ENCODE results near the gene CNTNAP5.

CNTNAP5 gene

DNA sequence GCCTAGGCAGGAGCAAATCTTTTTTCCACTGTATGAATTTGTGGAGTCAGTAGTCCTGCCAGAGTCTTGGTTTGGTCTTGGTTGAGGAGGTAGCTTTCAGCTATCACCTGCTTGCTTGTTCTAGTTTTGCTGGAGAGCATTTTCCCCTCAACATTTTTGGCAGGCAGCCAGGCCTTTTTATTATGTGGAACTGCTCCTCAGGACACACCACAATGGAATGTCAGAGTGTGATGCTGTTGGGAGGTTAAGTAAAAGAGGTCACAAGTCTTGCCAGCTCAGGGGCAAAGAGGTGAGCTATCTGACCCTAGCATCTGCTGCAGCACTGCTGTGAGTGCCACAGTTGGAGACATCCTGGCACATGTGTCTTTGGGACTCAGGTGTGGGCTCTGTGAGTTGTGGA lies 258.0 kb downstream of the CNTNAP5 start:
- TF ChIP-seq, protein P1, sequence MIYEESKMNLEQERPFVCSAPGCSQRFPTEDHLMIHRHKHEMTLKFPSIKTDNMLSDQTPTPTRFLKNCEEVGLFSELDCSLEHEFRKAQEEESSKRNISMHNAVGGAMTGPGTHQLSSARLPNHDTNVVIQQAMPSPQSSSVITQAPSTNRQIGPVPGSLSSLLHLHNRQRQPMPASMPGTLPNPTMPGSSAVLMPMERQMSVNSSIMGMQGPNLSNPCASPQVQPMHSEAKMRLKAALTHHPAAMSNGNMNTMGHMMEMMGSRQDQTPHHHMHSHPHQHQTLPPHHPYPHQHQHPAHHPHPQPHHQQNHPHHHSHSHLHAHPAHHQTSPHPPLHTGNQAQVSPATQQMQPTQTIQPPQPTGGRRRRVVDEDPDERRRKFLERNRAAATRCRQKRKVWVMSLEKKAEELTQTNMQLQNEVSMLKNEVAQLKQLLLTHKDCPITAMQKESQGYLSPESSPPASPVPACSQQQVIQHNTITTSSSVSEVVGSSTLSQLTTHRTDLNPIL (CRISPR knock-in tag; IDR thresholded peaks at IDR 0.05; ENCODE audit: low read depth) = no peak
- no peak for TF ChIP-seq ZC3H10 (CRISPR knock-in tag; IDR thresholded peaks at IDR 0.05)
- TF ChIP-seq, protein P2, sequence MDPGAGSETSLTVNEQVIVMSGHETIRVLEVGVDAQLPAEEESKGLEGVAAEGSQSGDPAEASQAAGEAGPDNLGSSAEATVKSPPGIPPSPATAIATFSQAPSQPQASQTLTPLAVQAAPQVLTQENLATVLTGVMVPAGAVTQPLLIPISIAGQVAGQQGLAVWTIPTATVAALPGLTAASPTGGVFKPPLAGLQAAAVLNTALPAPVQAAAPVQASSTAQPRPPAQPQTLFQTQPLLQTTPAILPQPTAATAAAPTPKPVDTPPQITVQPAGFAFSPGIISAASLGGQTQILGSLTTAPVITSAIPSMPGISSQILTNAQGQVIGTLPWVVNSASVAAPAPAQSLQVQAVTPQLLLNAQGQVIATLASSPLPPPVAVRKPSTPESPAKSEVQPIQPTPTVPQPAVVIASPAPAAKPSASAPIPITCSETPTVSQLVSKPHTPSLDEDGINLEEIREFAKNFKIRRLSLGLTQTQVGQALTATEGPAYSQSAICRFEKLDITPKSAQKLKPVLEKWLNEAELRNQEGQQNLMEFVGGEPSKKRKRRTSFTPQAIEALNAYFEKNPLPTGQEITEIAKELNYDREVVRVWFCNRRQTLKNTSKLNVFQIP (CRISPR knock-in tag; IDR thresholded peaks at IDR 0.05; ENCODE audit: borderline replicate concordance, low read depth) = no peak
- TF ChIP-seq RARB (CRISPR knock-in tag; IDR thresholded peaks at IDR 0.05) = no peak
- no peak for TF ChIP-seq BACH2 (CRISPR knock-in tag; IDR thresholded peaks at IDR 0.05; ENCODE audit: borderline replicate concordance)
- TF ChIP-seq OSR1 (CRISPR knock-in tag; IDR thresholded peaks at IDR 0.05) = no peak
- TF ChIP-seq SNAI2 (CRISPR knock-in tag; IDR thresholded peaks at IDR 0.05) = no peak
- no peak for TF ChIP-seq ZNF565 (CRISPR knock-in tag; conservative IDR thresholded peaks at IDR 0.05; ENCODE audit: low read depth)
- ATAC-seq = no peak

DNA sequence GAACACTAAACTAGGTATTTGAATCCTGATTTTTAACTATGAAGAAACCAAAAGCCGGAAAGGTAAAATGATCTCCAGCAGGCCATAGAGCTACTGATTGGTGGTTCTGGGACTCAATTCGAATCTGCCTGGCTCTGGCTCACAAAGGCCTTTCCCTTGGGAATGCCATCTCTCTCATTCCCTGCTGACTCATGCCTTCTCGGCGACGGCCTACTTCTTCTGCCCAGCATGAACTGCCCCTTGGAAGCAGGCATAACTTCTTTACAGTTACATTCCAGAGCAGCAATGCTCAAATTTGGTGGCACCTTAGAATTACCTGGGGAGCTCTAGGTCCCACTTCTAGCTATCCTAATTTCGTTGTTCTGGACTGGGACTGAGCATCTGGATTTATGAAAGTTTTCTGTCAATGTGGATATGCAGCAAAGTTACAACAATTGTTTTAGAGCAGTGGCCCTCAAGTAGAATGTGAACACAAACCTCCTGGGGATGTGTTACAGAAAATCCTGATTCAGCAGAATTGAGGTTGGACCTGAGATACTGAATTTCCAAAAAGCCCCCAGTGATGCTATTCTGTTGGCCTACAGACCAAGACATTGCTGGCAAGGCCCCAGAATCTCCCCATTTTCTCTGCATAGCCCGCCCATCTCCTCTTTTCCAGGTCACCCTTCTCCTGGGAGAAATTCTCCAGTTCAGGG lies 261.1 kb downstream of the CNTNAP5 start:
- ATAC-seq = no peak
- TF ChIP-seq, protein P1 (CRISPR knock-in tag; IDR thresholded peaks at IDR 0.05; ENCODE audit: low read depth) = no peak
- TF ChIP-seq RARB (CRISPR knock-in tag; IDR thresholded peaks at IDR 0.05) (no peak), ZC3H10 (CRISPR knock-in tag; IDR thresholded peaks at IDR 0.05) (no peak), ZNF8 (CRISPR knock-in tag; IDR thresholded peaks at IDR 0.05) (no peak), BACH2 (CRISPR knock-in tag; IDR thresholded peaks at IDR 0.05; ENCODE audit: borderline replicate concordance) (no peak), ZNF70 (CRISPR knock-in tag; IDR thresholded peaks at IDR 0.05) (no peak)
- TF ChIP-seq, protein P3, sequence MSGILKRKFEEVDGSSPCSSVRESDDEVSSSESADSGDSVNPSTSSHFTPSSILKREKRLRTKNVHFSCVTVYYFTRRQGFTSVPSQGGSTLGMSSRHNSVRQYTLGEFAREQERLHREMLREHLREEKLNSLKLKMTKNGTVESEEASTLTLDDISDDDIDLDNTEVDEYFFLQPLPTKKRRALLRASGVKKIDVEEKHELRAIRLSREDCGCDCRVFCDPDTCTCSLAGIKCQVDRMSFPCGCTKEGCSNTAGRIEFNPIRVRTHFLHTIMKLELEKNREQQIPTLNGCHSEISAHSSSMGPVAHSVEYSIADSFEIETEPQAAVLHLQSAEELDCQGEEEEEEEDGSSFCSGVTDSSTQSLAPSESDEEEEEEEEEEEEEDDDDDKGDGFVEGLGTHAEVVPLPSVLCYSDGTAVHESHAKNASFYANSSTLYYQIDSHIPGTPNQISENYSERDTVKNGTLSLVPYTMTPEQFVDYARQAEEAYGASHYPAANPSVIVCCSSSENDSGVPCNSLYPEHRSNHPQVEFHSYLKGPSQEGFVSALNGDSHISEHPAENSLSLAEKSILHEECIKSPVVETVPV (CRISPR knock-in tag; IDR thresholded peaks at IDR 0.05) = no peak

DNA sequence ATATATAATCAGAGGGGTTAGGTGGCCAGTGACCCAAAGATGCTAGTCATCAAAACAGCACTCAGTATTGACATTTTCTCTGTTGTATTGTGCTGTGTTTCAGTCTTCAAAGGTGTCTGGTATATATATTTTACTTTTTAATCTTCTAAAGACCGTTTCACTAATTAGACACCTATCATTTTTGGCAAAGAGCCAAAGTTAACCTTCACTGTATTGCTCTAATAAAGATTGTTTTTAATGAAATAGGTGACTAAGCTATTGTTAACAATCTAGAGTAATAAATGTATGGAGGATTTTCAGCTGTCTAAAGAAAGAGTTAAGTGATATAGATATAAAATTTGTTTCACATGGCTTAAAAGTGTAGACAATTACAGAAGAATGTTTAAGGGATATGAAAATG lies 264.0 kb downstream of the CNTNAP5 start:
- no peak for TF ChIP-seq OSR1 (CRISPR knock-in tag; IDR thresholded peaks at IDR 0.05)
- no peak for TF ChIP-seq PPARA (CRISPR knock-in tag; IDR thresholded peaks at IDR 0.05; ENCODE audit: borderline replicate concordance)
- TF ChIP-seq ZC3H10 (CRISPR knock-in tag; IDR thresholded peaks at IDR 0.05) = no peak
- TF ChIP-seq, protein P3 (CRISPR knock-in tag; IDR thresholded peaks at IDR 0.05) = no peak
- no peak for TF ChIP-seq ZNF70 (CRISPR knock-in tag; IDR thresholded peaks at IDR 0.05)
- TF ChIP-seq GLIS3 (CRISPR knock-in tag; IDR thresholded peaks at IDR 0.05) = no peak
- TF ChIP-seq, protein P2 (CRISPR knock-in tag; IDR thresholded peaks at IDR 0.05; ENCODE audit: borderline replicate concordance, low read depth) = no peak
- no peak for TF ChIP-seq ZNF565 (CRISPR knock-in tag; conservative IDR thresholded peaks at IDR 0.05; ENCODE audit: low read depth)
- TF ChIP-seq CSDC2 (CRISPR knock-in tag; IDR thresholded peaks at IDR 0.05) = no peak
- TF ChIP-seq, protein P4, sequence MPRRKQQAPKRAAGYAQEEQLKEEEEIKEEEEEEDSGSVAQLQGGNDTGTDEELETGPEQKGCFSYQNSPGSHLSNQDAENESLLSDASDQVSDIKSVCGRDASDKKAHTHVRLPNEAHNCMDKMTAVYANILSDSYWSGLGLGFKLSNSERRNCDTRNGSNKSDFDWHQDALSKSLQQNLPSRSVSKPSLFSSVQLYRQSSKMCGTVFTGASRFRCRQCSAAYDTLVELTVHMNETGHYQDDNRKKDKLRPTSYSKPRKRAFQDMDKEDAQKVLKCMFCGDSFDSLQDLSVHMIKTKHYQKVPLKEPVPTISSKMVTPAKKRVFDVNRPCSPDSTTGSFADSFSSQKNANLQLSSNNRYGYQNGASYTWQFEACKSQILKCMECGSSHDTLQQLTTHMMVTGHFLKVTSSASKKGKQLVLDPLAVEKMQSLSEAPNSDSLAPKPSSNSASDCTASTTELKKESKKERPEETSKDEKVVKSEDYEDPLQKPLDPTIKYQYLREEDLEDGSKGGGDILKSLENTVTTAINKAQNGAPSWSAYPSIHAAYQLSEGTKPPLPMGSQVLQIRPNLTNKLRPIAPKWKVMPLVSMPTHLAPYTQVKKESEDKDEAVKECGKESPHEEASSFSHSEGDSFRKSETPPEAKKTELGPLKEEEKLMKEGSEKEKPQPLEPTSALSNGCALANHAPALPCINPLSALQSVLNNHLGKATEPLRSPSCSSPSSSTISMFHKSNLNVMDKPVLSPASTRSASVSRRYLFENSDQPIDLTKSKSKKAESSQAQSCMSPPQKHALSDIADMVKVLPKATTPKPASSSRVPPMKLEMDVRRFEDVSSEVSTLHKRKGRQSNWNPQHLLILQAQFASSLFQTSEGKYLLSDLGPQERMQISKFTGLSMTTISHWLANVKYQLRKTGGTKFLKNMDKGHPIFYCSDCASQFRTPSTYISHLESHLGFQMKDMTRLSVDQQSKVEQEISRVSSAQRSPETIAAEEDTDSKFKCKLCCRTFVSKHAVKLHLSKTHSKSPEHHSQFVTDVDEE (CRISPR knock-in tag; IDR thresholded peaks at IDR 0.05) = no peak
- TF ChIP-seq ZNF8 (CRISPR knock-in tag; IDR thresholded peaks at IDR 0.05) = no peak
- TF ChIP-seq, protein P1 (CRISPR knock-in tag; IDR thresholded peaks at IDR 0.05; ENCODE audit: low read depth) = no peak
- TF ChIP-seq ARNTL (CRISPR knock-in tag; IDR thresholded peaks at IDR 0.05; ENCODE audit: borderline replicate concordance, low read depth) = no peak
- TF ChIP-seq, protein P5, sequence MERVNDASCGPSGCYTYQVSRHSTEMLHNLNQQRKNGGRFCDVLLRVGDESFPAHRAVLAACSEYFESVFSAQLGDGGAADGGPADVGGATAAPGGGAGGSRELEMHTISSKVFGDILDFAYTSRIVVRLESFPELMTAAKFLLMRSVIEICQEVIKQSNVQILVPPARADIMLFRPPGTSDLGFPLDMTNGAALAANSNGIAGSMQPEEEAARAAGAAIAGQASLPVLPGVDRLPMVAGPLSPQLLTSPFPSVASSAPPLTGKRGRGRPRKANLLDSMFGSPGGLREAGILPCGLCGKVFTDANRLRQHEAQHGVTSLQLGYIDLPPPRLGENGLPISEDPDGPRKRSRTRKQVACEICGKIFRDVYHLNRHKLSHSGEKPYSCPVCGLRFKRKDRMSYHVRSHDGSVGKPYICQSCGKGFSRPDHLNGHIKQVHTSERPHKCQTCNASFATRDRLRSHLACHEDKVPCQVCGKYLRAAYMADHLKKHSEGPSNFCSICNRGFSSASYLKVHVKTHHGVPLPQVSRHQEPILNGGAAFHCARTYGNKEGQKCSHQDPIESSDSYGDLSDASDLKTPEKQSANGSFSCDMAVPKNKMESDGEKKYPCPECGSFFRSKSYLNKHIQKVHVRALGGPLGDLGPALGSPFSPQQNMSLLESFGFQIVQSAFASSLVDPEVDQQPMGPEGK (CRISPR knock-in tag; IDR thresholded peaks at IDR 0.05; ENCODE audit: borderline replicate concordance) = no peak
- no peak for ATAC-seq

Measured in SK-N-SH treated with all-trans-retinoic acid at 6 μM for 48 hours (cell line).